ENCODE data around the gene SLC26A5. TPM values are rescaled to one million over a fixed set of nuclear protein-coding genes. Genes with fewer than 3 reads are reported as not detected.

SLC26A5 gene
- total and polyA plus RNA-seq, 9 donors, result 0.06 to 0.34 (median 0.11) TPM; not detected in 5

- no peak overlapping the region for H3K27ac ChIP-seq
- H3K9me3 ChIP-seq, result no peaks in the 10 kb centered on the region
- 82 to 88% (median 83%) methylated on average over 4 of the region's 4 CpGs for WGBS, 3 donors
- no peak overlapping the region for H3K4me3 ChIP-seq
- DNase-seq, result no peak
- intact Hi-C loops (cut with DNase I), result no loop called here
- H3K4me1 ChIP-seq (ENCODE audit: insufficient read depth), result no peaks in the 10 kb centered on the region
- TF ChIP-seq EP300 (IDR thresholded peaks at IDR 0.05), result no peak
- TF ChIP-seq CTCF (IDR thresholded peaks at IDR 0.05), result no peak
- TF ChIP-seq POLR2A (IDR thresholded peaks at IDR 0.05), result no peak
- H3K36me3 ChIP-seq, result no peaks in the 10 kb centered on the region
- no peaks in the 10 kb centered on the region for H3K27me3 ChIP-seq
Observed at GRCh38 chr7:103469095-103469948, 23.3 kb upstream of the SLC26A5 start.

- H3K4me3 ChIP-seq, result no peak overlapping the region
- no peaks in the 10 kb centered on the region for H3K4me1 ChIP-seq (ENCODE audit: insufficient read depth)
- H3K9me3 ChIP-seq, result no peaks in the 10 kb centered on the region
- DNase-seq, result no peak
- H3K27ac ChIP-seq, result no peak overlapping the region
- H3K27me3 ChIP-seq, result no peaks in the 10 kb centered on the region
- TF ChIP-seq EP300 (IDR thresholded peaks at IDR 0.05) (no peak), POLR2A (IDR thresholded peaks at IDR 0.05) (no peak), CTCF (IDR thresholded peaks at IDR 0.05) (no peak)
- WGBS, 3 donors, result 41 to 55% (median 52%) methylated on average over 3 of the region's 3 CpGs
- H3K36me3 ChIP-seq, result no peaks in the 10 kb centered on the region
- intact Hi-C loops (cut with DNase I), result no loop called here
Observed at GRCh38 chr7:103466814-103467213, 20.8 kb upstream of the SLC26A5 start.

GRCh38 chr7:103462358-103462757 is 16.4 kb upstream of the SLC26A5 start:
- Histone ChIP-seq H3K4me1 (ENCODE audit: insufficient read depth) (no peaks in the 10 kb centered on the region), H3K27ac (no peak overlapping the region), H3K27me3 (no peaks in the 10 kb centered on the region), H3K36me3 (no peaks in the 10 kb centered on the region), H3K4me3 (no peak overlapping the region), H3K9me3 (no peaks in the 10 kb centered on the region)
- intact Hi-C loops (cut with DNase I), result no loop called here
- WGBS, 3 donors, result 79 to 85% (median 80%) methylated on average over 7 of the region's 7 CpGs
- no peak for DNase-seq
- TF ChIP-seq CTCF (IDR thresholded peaks at IDR 0.05), result no peak
- TF ChIP-seq POLR2A (IDR thresholded peaks at IDR 0.05), result no peak
- no peak for TF ChIP-seq EP300 (IDR thresholded peaks at IDR 0.05)

- no peaks in the 10 kb centered on the region for H3K27me3 ChIP-seq
- intact Hi-C loops (cut with DNase I), result no loop called here
- H3K4me3 ChIP-seq, result no peak overlapping the region
- no peak for DNase-seq
- no peaks in the 10 kb centered on the region for H3K9me3 ChIP-seq
- peaks cover 2% of the 10 kb centered on the region for H3K4me1 ChIP-seq (ENCODE audit: insufficient read depth)
- H3K36me3 ChIP-seq, result no peaks in the 10 kb centered on the region
- 13 to 15% (median 14%) methylated on average over 17 of the region's 17 CpGs for WGBS, 3 donors
- no peak overlapping the region for H3K27ac ChIP-seq
- TF ChIP-seq EP300 (IDR thresholded peaks at IDR 0.05) (no peak), POLR2A (IDR thresholded peaks at IDR 0.05) (no peak), CTCF (IDR thresholded peaks at IDR 0.05) (no peak)
Observed at GRCh38 chr7:103447073-103447960, 1.3 kb upstream of the SLC26A5 start.

Data from ovary (tissue), 9 donors.